Fibroblast of mammary gland (primary cell): Measurements from ENCODE around the gene DSEL.

Experiments used
- DNase-seq: peaks from one replicate; pipeline ENCODE4 v3.0.0-alpha.2; 2010; ENCODE audit warnings: low read depth
- H3K4me3 ChIP-seq: 2 replicates; pipeline ENCODE4 v1.5.1; 2011; ENCODE audit warnings: low read depth, mild to moderate bottlenecking, low read length, moderate library complexity; ENCODE audit not compliant: control insufficient read depth
- TF ChIP-seq, protein P1 (sequence below): conservative IDR thresholded peaks from 2 replicates; pipeline ENCODE4 v1.5.1; 2011; ENCODE audit warnings: low read depth, low read length, inconsistent platforms; ENCODE audit not compliant: control insufficient read depth, insufficient read depth

DSEL gene

GRCh38 chr18:67531929-67532328 is 15.4 kb upstream of the DSEL start:
- DNase-seq: no peak
- H3K4me3 ChIP-seq: no peak overlapping the region
- TF ChIP-seq, protein P1, sequence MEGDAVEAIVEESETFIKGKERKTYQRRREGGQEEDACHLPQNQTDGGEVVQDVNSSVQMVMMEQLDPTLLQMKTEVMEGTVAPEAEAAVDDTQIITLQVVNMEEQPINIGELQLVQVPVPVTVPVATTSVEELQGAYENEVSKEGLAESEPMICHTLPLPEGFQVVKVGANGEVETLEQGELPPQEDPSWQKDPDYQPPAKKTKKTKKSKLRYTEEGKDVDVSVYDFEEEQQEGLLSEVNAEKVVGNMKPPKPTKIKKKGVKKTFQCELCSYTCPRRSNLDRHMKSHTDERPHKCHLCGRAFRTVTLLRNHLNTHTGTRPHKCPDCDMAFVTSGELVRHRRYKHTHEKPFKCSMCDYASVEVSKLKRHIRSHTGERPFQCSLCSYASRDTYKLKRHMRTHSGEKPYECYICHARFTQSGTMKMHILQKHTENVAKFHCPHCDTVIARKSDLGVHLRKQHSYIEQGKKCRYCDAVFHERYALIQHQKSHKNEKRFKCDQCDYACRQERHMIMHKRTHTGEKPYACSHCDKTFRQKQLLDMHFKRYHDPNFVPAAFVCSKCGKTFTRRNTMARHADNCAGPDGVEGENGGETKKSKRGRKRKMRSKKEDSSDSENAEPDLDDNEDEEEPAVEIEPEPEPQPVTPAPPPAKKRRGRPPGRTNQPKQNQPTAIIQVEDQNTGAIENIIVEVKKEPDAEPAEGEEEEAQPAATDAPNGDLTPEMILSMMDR: no peak

- TF ChIP-seq, protein P1: no peak
- peak; percentile 99 for DNase-seq
- H3K4me3 ChIP-seq: no peak overlapping the region
Observed at GRCh38 chr18:67525328-67526099, 9.0 kb upstream of the DSEL start.

DNA sequence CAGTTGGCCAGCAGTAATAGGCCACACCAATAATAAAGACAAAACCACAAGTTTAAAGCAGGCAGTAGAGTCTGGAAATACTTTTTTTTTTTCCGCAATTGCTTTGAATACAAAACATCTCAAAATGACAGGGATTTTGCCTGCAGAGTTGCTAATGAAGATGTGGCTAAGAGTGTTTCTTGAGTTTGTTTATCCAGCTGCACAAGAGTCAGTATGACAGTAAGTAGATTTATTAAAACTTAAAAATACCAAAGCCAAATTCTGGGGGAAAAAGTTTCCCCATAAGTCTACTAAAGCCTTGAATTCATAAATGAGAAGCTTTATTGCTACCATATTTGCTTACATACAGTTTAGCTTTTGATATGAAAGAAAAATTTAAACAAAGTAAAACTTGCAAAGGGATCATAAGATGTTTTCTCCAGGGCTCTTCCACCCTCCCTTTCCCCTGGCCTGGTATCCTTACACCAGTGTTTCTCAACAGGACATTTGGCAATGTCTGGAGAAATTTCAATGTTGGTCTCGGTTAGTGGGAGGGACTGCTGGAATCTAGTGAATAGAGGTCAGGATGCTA is 3.9 kb upstream of the DSEL start:
- DNase-seq: peak; percentile 91
- TF ChIP-seq, protein P1: no peak
- H3K4me3 ChIP-seq: no peak overlapping the region

DNA sequence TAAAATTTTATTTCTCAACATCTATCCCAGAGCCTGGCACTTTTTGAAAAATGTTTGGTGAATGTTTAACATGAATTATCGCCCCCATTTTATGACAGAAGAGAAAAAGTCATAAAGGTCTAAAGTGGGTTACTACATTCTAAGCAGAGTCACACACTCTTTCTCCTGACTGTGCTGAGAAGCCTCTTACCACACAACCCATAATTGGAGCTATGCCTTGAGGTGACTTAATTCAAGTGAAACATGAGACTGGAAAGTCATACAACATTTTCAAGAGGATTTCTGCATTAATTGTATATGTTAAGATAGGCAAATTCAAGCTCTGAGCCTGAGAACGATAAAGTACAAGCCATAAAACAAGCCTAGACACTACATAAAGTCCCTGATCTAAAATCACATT is 3.1 kb upstream of the DSEL start:
- TF ChIP-seq, protein P1: no peak
- H3K4me3 ChIP-seq: no peak overlapping the region
- peak; percentile 92 for DNase-seq

GRCh38 chr18:67518566-67518965 is 2.0 kb upstream of the DSEL start:
- DNase-seq: peak; percentile 57
- TF ChIP-seq, protein P1: no peak
- no peak overlapping the region for H3K4me3 ChIP-seq

GRCh38 chr18:67517444-67517765 is 885 bp upstream of the DSEL start:
- TF ChIP-seq, protein P1: no peak
- DNase-seq: no peak
- peak overlapping the region; percentile 69 for H3K4me3 ChIP-seq
